ENCODE measurements around the gene AGAP1. TPM values are rescaled to one million over a fixed set of nuclear protein-coding genes. Genes with fewer than 3 reads are reported as not detected.

AGAP1 gene
- total RNA-seq, 2 experiments from 2014 or later: 0.95 to 1.1 TPM

DNA sequence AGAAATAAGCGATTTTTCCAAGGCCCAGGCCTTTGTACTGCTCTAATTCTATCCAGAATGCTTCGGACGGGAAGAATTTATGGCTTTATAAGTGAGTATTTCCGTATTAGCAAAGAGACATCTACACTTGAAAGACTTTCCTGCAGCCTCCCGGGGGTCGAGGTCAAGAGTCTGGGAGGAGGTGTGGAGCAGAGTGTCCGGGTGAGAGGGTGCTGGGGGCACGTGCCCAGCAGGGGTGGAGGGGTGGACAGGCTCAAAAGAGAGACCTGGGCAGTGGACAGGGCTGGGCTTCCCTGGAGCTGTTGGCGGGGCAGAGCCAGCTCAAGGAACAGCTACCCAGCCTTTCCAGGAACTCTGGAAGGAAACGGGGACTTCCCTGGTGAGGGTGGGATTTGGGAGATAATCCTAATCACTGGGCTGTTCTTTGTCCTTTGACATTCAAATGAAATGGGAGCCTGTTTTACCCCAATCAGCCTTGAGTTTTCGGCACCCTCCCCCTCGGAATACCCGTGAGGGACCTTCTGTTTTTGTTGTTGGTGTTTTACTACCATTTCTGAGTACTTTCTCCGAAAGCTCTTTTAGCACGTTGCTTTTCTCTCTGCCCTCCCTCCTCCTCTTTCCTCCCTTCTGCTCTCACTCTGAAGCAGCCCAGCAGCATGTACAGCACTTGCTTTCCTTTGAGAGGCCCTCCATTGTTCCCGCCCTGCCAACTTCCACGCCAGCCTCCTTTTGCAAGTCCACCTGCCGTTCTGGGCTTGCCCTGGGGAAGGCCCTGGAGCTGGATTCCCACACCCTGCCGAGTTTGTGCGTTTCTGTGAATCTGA, 164.7 kb downstream of the AGAP1 start:
- peaks cover 62% of the 10 kb centered on the region for H3K27me3 Mint-ChIP-seq (ENCODE audit: low read depth)
- no peaks in the 10 kb centered on the region for H3K4me1 Mint-ChIP-seq (ENCODE audit: low read depth)
- no peak for DNase-seq
- CTCF ChIA-PET: no interaction called here
- intact Hi-C loops (cut with micrococcal nuclease): no loop called here
- H3K9me3 Mint-ChIP-seq: no peaks in the 10 kb centered on the region
- no peak overlapping the region for H3K27ac Mint-ChIP-seq
- no peaks in the 10 kb centered on the region for H3K36me3 Mint-ChIP-seq (ENCODE audit: low read depth)
- H3K4me3 Mint-ChIP-seq: no peak overlapping the region

DNA sequence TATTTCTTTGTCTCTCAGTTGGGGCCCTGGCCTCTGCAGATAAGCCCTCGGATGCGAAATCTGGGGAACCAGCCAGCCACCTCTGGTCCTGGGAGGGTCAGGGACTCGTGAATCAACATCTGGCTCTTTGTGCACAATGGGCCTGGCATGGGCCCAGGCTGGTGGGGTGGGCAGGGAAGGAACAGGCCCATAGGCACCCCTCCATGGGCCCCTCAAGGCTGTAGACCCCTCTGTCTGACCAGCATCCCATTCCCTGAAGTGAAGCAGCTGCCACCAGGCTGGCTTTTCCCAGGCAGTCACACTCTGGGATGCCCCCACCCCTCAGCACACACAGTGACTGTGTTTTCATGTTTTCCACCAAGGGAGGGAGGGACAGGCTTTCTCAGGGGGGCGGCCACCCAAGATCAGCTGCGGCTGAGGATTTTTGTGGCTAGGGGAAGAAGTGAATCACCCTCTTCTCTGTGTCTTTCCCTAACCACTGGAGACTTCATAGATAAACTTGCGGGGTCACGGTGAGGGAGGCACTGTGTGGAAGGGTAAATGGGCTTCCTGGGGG, 166.0 kb downstream of the AGAP1 start:
- no peaks in the 10 kb centered on the region for H3K36me3 Mint-ChIP-seq (ENCODE audit: low read depth)
- H3K4me1 Mint-ChIP-seq (ENCODE audit: low read depth): no peaks in the 10 kb centered on the region
- CTCF ChIA-PET: no interaction called here
- no peaks in the 10 kb centered on the region for H3K9me3 Mint-ChIP-seq
- no peak for DNase-seq
- no peak overlapping the region for H3K4me3 Mint-ChIP-seq
- H3K27ac Mint-ChIP-seq: no peak overlapping the region
- peaks cover 69% of the 10 kb centered on the region for H3K27me3 Mint-ChIP-seq (ENCODE audit: low read depth)
- intact Hi-C loops (cut with micrococcal nuclease): loop anchor here (10.0 kb wide), 1 partner anchor 985 kb away; no protein-coding TSS in a partner anchor

DNA sequence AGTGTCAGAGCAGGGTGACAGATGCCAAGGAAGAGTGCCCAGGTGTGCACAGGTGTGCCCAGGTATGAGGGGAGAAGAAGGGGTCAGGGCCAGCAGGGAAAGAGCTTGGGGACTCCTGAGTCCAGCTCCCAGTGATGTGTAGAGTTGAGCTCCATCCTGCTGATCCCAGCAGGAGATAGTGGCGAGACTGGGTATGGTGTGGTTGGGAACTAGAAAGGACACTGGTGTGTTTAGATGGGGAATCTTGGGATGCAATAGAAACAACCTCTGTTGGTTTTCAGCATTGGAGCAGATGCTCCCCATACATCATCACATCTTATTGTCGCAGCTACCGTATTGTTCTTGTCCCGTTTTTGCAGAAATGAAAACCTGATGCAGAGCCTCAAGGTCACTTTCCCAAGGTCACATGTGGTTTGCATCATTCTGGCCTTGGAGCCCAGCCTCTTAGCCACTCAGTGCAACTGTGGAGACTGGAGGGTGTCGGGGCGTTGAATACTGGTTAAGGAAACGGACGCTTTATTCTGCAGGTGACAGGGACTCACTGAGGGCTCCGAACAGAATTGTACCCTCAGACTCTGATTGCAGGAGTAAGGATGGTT, 166.7 kb downstream of the AGAP1 start:
- intact Hi-C loops (cut with micrococcal nuclease): loop anchor here (10.0 kb wide), 1 partner anchor 986 kb away; no protein-coding TSS in a partner anchor
- CTCF ChIA-PET: no interaction called here
- peaks cover 70% of the 10 kb centered on the region for H3K27me3 Mint-ChIP-seq (ENCODE audit: low read depth)
- no peak for DNase-seq
- H3K27ac Mint-ChIP-seq: no peak overlapping the region
- no peaks in the 10 kb centered on the region for H3K36me3 Mint-ChIP-seq (ENCODE audit: low read depth)
- no peaks in the 10 kb centered on the region for H3K9me3 Mint-ChIP-seq
- H3K4me3 Mint-ChIP-seq: no peak overlapping the region
- H3K4me1 Mint-ChIP-seq (ENCODE audit: low read depth): no peaks in the 10 kb centered on the region

DNA sequence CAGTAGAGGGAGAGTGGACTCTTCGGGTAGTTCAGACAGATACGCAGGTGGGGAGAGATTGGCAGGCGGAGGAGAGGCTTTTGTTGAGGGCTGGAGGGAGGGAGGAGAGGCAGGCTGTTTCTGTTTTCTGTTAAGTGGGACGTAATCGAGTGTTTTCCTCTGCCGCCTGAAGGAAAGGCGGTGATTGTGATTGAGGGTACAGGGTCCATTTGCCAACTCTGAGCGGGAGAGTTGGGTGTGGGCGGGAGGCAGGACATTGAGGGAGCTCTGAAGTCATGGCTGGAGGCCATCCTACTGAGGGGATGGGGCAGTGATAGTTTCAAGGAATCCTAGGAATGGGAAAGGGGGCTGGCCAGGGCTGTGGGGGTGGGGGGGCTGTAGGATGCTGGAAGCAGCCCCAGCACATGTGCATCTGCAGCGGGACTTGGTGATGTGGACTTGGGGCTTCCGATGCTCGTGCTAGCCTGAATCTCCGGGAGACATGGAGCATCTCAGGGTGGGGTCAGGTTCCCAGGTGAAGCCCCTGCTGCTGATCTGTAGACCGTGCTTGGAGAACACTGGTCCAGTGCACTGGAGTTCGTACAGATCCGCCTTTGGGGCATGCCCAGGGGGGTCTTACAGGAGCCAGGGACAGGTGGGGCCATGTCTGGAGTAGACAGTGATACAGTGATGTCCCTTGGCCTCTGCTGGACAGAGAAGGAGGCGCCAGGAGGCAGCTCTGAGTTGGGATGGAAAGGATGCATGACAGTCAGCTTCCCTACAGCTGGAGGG, 167.5 kb downstream of the AGAP1 start:
- Mint-ChIP-seq H3K9me3 (no peaks in the 10 kb centered on the region), H3K4me3 (no peak overlapping the region), H3K27ac (no peak overlapping the region), H3K27me3 (ENCODE audit: low read depth) (peaks cover 70% of the 10 kb centered on the region), H3K36me3 (ENCODE audit: low read depth) (no peaks in the 10 kb centered on the region), H3K4me1 (ENCODE audit: low read depth) (peaks cover 4% of the 10 kb centered on the region)
- DNase-seq: no peak
- CTCF ChIA-PET: no interaction called here
- intact Hi-C loops (cut with micrococcal nuclease): loop anchor here (10.0 kb wide), 1 partner anchor 987 kb away; no protein-coding TSS in a partner anchor

DNA sequence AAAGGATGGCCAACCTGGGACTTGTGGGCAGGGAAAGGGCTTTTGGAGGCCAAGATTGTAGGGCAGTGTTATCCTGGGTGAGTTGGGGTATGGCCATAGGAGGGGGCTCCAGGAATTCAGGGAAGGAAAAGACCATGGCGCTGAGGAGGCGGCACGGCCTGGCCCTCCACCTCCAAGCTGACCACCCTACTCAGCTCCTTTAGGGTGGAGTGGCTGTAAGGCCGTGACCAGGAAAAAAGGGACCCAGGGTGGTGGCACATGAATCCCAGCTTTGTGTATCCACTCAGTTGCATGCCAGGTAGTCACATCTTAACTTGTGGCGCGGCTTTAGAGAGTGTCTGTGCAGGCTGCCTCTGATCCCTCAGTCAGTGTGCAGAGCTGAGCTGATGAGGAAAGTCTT, 168.1 kb downstream of the AGAP1 start:
- no peak for DNase-seq
- intact Hi-C loops (cut with micrococcal nuclease): loop anchor here (10.0 kb wide), 1 partner anchor 987 kb away; no protein-coding TSS in a partner anchor
- no peaks in the 10 kb centered on the region for H3K9me3 Mint-ChIP-seq
- H3K4me1 Mint-ChIP-seq (ENCODE audit: low read depth): peaks cover 4% of the 10 kb centered on the region
- CTCF ChIA-PET: interaction anchor here (0.7 kb wide), 1 partner anchor 32 kb away, joined by 4 read pairs; no protein-coding TSS in a partner anchor
- peaks cover 74% of the 10 kb centered on the region for H3K27me3 Mint-ChIP-seq (ENCODE audit: low read depth)
- no peak overlapping the region for H3K4me3 Mint-ChIP-seq
- H3K27ac Mint-ChIP-seq: no peak overlapping the region
- no peaks in the 10 kb centered on the region for H3K36me3 Mint-ChIP-seq (ENCODE audit: low read depth)

DNA sequence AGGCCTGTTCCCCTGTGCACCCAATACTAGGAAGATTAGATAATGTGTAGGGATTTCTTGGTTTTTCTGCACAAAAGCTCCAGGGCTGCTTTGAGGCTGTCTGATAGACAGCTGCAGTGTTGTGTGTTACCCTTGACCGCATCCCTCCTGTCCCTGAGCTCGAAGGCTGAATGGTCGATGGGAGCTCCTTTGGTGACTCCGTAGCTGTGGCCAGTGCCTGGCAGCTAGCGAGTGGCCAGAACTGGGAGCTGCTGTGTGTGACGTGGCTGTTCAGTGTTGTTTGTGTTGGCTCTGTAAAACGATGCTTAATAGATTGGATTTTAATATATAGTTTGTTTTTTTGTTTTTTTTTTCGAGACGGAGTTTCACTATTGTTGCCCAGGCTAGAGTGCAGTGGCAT, 170.0 kb downstream of the AGAP1 start:
- DNase-seq: no peak
- Mint-ChIP-seq H3K4me1 (ENCODE audit: low read depth) (peaks cover 4% of the 10 kb centered on the region), H3K27ac (no peak overlapping the region), H3K4me3 (no peak overlapping the region), H3K36me3 (ENCODE audit: low read depth) (no peaks in the 10 kb centered on the region), H3K9me3 (no peaks in the 10 kb centered on the region), H3K27me3 (ENCODE audit: low read depth) (peaks cover 82% of the 10 kb centered on the region)
- CTCF ChIA-PET: no interaction called here
- intact Hi-C loops (cut with micrococcal nuclease): loop anchor here (10.0 kb wide), 1 partner anchor 989 kb away; no protein-coding TSS in a partner anchor

DNA sequence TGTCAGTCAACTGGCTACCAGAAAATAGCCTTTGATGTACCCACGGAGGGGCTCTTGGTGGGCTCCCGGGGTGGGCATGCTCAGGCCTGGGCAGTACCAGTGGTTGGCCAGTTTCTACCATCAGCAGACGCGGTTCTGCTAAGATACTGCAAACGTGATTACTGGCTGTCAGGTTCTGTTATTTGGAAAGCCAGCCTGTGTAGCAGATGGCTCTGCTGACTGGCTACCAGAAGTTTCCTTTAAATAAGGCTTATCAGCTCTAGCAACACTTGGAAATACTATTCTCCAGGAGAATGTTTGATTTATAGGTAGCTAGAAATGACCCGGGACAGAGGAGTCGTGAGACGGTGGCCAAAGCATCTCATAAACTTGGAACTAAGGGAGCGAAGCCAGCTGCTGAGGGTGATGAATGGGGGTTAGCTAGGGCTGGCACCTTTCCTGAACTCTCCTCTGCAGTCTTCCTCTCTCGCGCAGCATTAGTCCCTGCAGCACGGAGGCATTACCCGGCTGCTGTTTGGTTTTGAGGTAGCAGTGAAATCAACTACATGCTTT, 171.9 kb downstream of the AGAP1 start:
- H3K36me3 Mint-ChIP-seq (ENCODE audit: low read depth): no peaks in the 10 kb centered on the region
- peaks cover 66% of the 10 kb centered on the region for H3K27me3 Mint-ChIP-seq (ENCODE audit: low read depth)
- intact Hi-C loops (cut with micrococcal nuclease): loop anchor here (10.0 kb wide), 1 partner anchor 991 kb away; no protein-coding TSS in a partner anchor
- CTCF ChIA-PET: no interaction called here
- H3K27ac Mint-ChIP-seq: no peak overlapping the region
- no peak overlapping the region for H3K4me3 Mint-ChIP-seq
- no peak for DNase-seq
- H3K9me3 Mint-ChIP-seq: no peaks in the 10 kb centered on the region
- H3K4me1 Mint-ChIP-seq (ENCODE audit: low read depth): peaks cover 4% of the 10 kb centered on the region

DNA sequence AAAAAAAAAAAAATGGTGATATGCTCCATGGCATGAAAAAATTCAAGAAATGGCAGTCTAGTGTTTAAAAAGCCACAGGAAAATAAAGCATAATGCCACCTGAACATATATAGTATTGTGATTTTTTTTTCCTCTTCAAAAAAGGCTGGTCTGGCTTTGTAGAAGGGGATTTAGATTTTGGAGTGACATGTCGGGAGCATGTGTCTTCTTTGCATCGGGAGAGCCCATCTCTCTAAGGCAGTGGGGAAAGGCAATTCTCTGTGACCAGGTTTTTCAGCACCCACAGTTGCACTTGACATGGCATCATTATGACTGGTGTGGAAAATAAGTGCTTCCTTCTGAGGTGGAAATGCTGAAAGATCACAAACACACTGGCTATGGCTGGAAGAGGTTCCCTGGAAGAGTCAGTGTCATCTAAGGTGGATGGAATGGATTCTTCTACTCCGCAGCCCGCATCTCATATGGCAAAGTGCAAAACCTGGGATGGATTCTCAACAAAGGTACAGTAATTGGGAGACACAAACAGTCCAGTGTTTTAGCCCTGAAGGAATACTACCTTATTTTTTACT, 172.5 kb downstream of the AGAP1 start:
- H3K27me3 Mint-ChIP-seq (ENCODE audit: low read depth): peaks cover 61% of the 10 kb centered on the region
- no peak overlapping the region for H3K27ac Mint-ChIP-seq
- peaks cover 4% of the 10 kb centered on the region for H3K4me1 Mint-ChIP-seq (ENCODE audit: low read depth)
- intact Hi-C loops (cut with micrococcal nuclease): loop anchor here (10.0 kb wide), 1 partner anchor 991 kb away; no protein-coding TSS in a partner anchor
- no peaks in the 10 kb centered on the region for H3K9me3 Mint-ChIP-seq
- DNase-seq: no peak
- CTCF ChIA-PET: no interaction called here
- no peak overlapping the region for H3K4me3 Mint-ChIP-seq
- H3K36me3 Mint-ChIP-seq (ENCODE audit: low read depth): no peaks in the 10 kb centered on the region

DNA sequence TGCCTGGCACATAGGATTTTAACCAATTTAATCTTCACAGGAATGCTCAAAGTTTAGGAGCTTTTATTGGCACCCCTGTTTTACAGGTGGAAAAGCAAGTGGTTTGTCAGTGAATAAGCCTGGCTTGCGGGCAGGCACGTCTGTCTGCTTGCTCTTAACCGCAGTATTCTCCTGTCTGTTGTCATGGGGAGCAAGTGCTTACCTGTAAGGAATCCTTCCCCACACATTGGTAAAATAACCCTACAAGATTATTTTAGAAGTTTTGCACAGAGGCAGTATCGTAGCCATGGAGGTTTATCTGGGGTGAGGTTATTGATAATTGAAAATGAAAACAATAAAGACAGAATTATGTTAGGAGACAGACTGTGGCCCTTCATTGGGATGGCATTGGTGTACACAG, 174.9 kb downstream of the AGAP1 start:
- CTCF ChIA-PET: interaction anchor here (0.8 kb wide), 1 partner anchor 78 kb away, joined by 3 read pairs; no protein-coding TSS in a partner anchor
- no peak overlapping the region for H3K27ac Mint-ChIP-seq
- H3K4me1 Mint-ChIP-seq (ENCODE audit: low read depth): peaks cover 6% of the 10 kb centered on the region
- no peak overlapping the region for H3K4me3 Mint-ChIP-seq
- H3K9me3 Mint-ChIP-seq: no peaks in the 10 kb centered on the region
- peaks cover 52% of the 10 kb centered on the region for H3K27me3 Mint-ChIP-seq (ENCODE audit: low read depth)
- no peak for DNase-seq
- H3K36me3 Mint-ChIP-seq (ENCODE audit: low read depth): no peaks in the 10 kb centered on the region
- intact Hi-C loops (cut with micrococcal nuclease): loop anchor here (10.0 kb wide), 1 partner anchor 994 kb away; no protein-coding TSS in a partner anchor

DNA sequence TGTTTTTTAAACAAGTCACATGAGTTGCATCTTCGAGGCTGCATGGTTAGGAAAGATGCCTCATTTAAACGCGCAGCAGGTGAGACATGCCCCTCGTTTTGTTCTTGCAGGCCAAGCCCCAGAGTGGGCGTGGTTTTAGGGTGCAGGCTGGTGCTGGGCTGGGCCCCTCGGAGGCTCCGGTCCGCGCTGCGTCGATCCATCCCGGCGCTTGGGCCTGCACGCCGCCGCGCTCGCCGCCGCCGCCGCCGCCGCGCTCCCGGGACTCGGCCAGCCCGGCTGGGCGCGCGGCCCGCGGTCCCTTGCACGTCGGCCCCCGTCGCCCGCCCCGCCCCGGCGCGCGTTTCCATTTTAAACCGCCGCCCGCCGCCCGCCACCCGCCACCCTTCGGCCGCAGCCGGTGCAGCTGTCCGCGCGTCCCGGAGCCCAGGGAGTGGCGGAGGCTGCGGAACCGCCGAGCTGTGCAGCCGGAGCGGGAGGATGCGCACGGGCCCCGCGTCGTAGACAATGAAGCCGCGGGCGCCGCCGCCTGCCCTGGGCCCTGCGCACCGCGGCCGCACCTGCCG, 175.5 kb downstream of the AGAP1 start:
- Mint-ChIP-seq H3K4me1 (ENCODE audit: low read depth) (peaks cover 6% of the 10 kb centered on the region), H3K4me3 (no peak overlapping the region), H3K27ac (no peak overlapping the region), H3K36me3 (ENCODE audit: low read depth) (no peaks in the 10 kb centered on the region), H3K27me3 (ENCODE audit: low read depth) (peaks cover 50% of the 10 kb centered on the region), H3K9me3 (no peaks in the 10 kb centered on the region)
- peak; percentile 9 for DNase-seq
- CTCF ChIA-PET: no interaction called here
- intact Hi-C loops (cut with micrococcal nuclease): loop anchor here (10.0 kb wide), 1 partner anchor 995 kb away; no protein-coding TSS in a partner anchor

Measured in activated naive CD4-positive, alpha-beta T cell treated with anti-CD3 and anti-CD28 coated beads for 36 hours (primary cell).